ENCODE data around the gene MED13. TPM values are rescaled to one million over a fixed set of nuclear protein-coding genes. Genes with fewer than 3 reads are reported as not detected.
"Not testable (repeated sequence)": the region's sequence is repeated elsewhere in the genome, so short reads cannot be mapped to it uniquely, and the experiment has no call there.

The MED13 gene
- total RNA-seq, 2 experiments from 2014 or later: 36.2 to 36.4 TPM

DNA sequence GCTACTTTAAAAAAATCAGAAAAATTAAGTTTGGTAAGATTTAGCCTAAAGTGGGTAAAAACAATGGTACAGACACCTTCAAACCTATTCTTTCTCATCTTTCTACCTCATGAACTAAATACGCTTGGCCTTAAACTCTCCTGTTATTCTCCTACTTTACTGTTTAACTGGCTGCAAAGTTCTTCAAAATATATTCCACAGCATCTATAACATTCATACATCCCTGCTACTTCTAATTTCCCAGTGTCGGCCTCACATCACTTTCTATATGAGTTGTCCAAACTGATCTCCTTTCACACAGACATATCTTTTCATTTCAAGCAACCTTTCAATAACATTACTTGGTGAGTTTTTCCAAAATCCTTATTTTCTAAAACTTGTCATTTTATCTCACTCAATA, 64.0 kb downstream of the MED13 start:
- ChIA-PET POLR2A (no interaction called here), CTCF (no interaction called here)
- Mint-ChIP-seq H3K27me3 (no peaks in the 10 kb centered on the region), H3K4me1 (ENCODE audit: low read depth) (peaks cover 33% of the 10 kb centered on the region), H3K9me3 (no peaks in the 10 kb centered on the region), H3K36me3 (ENCODE audit: low read depth) (peaks cover 23% of the 10 kb centered on the region), H3K4me3 (no peak overlapping the region), H3K27ac (no peak overlapping the region)
- DNase-seq (no peak), ATAC-seq (no peak)
- intact Hi-C loops (cut with micrococcal nuclease): no loop called here
- no peak for TF ChIP-seq CTCF (IDR thresholded peaks at IDR 0.05)

GRCh38 chr17:62000186-62000585, 64.9 kb downstream of the MED13 start:
- intact Hi-C loops (cut with micrococcal nuclease): no loop called here
- no peak for TF ChIP-seq CTCF (IDR thresholded peaks at IDR 0.05)
- Mint-ChIP-seq H3K4me3 (no peak overlapping the region), H3K36me3 (ENCODE audit: low read depth) (peaks cover 17% of the 10 kb centered on the region), H3K9me3 (no peaks in the 10 kb centered on the region), H3K27ac (no peak overlapping the region), H3K4me1 (ENCODE audit: low read depth) (peaks cover 38% of the 10 kb centered on the region), H3K27me3 (no peaks in the 10 kb centered on the region)
- DNase-seq: no peak
- no peak for ATAC-seq
- ChIA-PET POLR2A (no interaction called here), CTCF (no interaction called here)

DNA sequence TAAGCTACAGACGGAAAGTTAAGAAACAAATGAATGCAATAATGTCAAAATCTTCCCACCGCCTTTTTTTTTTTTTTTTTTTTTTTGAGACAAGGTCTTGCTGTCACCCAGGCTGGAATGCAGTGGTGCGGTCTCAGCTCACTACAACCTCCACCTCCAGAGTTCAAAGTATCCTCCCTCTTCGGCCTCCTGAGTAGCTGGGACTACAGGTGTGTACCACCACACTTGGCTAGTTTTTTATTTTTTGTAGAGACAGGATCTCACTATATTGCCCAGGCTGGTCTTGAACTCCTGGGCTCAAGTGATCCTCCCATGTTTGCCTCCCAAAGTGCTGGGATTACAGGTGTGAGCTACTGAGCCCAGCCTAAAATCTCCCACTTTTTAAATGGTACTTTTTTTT, 66.5 kb downstream of the MED13 start:
- H3K27me3 Mint-ChIP-seq; H3K4me3 Mint-ChIP-seq; POLR2A ChIA-PET; H3K9me3 Mint-ChIP-seq; intact Hi-C loops (cut with micrococcal nuclease); H3K27ac Mint-ChIP-seq; H3K36me3 Mint-ChIP-seq (ENCODE audit: low read depth); ATAC-seq; DNase-seq: not testable (repeated sequence)
- CTCF ChIA-PET: interaction anchor here (1.0 to 1.1 kb wide), 2 partner anchors 102 to 111 kb away, joined by 3 read pairs; no protein-coding TSS in a partner anchor
- peaks cover 32% of the 10 kb centered on the region for H3K4me1 Mint-ChIP-seq (ENCODE audit: low read depth)

- no peak for DNase-seq
- H3K27me3 Mint-ChIP-seq: no peaks in the 10 kb centered on the region
- ChIA-PET POLR2A (no interaction called here), CTCF (interaction anchor here (0.9 kb wide), 1 partner anchor 68 kb away, joined by 5 read pairs; no protein-coding TSS in a partner anchor)
- intact Hi-C loops (cut with micrococcal nuclease): no loop called here
- TF ChIP-seq CTCF (IDR thresholded peaks at IDR 0.05): no peak
- ATAC-seq: no peak
- peaks cover 7% of the 10 kb centered on the region for H3K36me3 Mint-ChIP-seq (ENCODE audit: low read depth)
- H3K27ac Mint-ChIP-seq: no peak overlapping the region
- no peak overlapping the region for H3K4me3 Mint-ChIP-seq
- H3K4me1 Mint-ChIP-seq (ENCODE audit: low read depth): peaks cover 32% of the 10 kb centered on the region
- no peaks in the 10 kb centered on the region for H3K9me3 Mint-ChIP-seq
These were observed 67.4 kb downstream of the MED13 start for GRCh38 chr17:61997664-61998063.

DNA sequence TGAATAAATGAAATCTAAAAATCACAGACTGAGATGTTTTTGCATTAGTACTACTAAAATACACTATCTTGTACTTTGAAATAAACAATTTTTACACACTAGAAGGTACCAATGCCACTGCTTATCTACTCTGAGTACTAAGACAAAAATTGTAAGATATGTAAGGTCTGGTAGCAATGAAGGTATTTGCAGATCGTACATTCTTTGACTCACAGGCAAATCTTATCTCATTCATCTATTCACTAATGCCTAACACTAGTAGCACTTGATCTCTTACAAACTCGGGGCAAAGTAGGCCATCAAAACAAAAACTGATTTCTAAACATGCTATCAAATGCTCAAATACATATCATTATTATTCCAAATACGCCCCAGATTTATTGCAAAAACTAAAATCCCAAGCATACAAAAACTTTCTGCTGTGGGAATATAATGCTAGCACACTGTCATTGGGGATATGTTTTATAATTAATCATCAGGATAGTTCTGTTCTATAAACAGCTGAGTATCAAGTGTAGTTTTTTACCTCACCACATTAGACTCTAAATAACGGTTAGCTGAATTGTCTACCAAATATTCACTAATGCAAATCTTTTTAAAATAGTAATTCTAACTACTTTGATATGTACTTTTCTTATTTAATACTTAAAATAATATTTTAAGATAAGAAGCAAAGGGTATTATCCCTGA, 68.0 kb downstream of the MED13 start:
- intact Hi-C loops (cut with micrococcal nuclease): no loop called here
- no peak overlapping the region for H3K27ac Mint-ChIP-seq
- H3K27me3 Mint-ChIP-seq: no peaks in the 10 kb centered on the region

More for the DNA sequence above, 68.0 kb downstream of the MED13 start:
- Mint-ChIP-seq H3K4me3 (no peak overlapping the region), H3K9me3 (no peaks in the 10 kb centered on the region), H3K4me1 (ENCODE audit: low read depth) (peaks cover 32% of the 10 kb centered on the region), H3K36me3 (ENCODE audit: low read depth) (peaks cover 7% of the 10 kb centered on the region)
- POLR2A ChIA-PET: no interaction called here
- ATAC-seq: no peak
- no peak for DNase-seq
- CTCF ChIA-PET: interaction anchor here (0.9 kb wide), 1 partner anchor 69 kb away, joined by 5 read pairs; no protein-coding TSS in a partner anchor
- TF ChIP-seq CTCF (IDR thresholded peaks at IDR 0.05): no peak
